Smooth muscle cell of the brain vasculature (primary cell): ENCODE measurements around the gene UBN1.
A peak's percentile ranks its signal among the peaks of the same experiment; 100 is the strongest.
"Not testable (repeated sequence)": the region's sequence is repeated elsewhere in the genome, so short reads cannot be mapped to it uniquely, and the experiment has no call there.

Source experiments
- DNase-seq: peaks from one replicate; pipeline ENCODE4 v3.0.0-alpha.2; 2012; ENCODE audit warnings: low read depth, low spot score

The UBN1 gene

GRCh38 chr16:4909825-4910224, 62.5 kb downstream of the UBN1 start:
- DNase-seq, result no peak

- DNase-seq, result no peak
Measured at GRCh38 chr16:4910828-4911227, 63.5 kb downstream of the UBN1 start.

DNA sequence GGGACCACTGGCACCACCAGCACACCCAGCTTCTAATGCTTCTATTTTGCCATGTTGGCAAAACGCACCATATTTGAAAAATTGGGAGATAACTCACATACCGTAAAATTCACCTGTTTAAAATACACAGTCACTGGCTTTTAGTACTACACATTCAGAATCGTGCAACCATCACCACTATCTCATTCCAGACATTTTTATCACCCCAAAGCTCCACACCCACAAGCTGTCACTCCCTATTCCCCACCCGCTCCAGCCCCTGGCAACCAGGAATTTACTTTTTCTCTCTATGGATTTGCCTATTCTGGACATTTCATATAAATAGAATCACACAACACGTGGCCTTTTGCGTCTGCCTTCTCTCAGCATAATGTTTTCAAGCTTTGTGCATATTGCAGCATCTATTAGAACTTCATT, 64.7 kb downstream of the UBN1 start:
- DNase-seq, result no peak

DNA sequence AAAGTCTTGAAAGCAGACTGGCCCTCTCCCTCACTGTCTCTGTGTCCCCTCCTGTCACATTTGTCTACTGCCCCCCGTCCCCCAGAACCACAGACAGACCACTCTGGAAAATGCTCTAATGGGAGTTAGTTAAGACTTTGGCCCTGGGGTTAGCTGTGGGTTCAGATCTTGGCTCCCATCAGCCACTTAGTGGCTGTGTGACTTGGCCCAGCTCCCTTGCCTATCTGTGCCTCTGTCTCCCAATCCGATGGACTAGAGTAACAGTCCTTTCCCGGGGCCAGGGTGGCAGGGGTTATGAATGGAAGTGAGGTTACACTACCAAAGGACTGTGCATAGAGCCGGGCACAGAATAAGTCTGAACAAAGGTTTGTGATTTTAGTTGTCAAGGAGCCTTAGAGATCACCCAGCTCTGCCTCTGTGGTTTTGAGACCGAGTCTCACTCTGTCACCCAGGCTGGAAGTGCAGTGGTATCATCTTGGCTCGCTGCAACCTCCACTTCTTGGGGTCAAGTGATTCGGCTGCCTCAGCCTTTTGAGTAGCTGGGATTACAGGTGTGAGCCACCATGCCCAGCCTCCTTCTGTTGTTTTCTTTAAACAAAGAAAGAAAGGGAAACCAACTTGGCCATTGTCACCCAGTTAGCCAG, 66.0 kb downstream of the UBN1 start:
- DNase-seq, result no peak

DNA sequence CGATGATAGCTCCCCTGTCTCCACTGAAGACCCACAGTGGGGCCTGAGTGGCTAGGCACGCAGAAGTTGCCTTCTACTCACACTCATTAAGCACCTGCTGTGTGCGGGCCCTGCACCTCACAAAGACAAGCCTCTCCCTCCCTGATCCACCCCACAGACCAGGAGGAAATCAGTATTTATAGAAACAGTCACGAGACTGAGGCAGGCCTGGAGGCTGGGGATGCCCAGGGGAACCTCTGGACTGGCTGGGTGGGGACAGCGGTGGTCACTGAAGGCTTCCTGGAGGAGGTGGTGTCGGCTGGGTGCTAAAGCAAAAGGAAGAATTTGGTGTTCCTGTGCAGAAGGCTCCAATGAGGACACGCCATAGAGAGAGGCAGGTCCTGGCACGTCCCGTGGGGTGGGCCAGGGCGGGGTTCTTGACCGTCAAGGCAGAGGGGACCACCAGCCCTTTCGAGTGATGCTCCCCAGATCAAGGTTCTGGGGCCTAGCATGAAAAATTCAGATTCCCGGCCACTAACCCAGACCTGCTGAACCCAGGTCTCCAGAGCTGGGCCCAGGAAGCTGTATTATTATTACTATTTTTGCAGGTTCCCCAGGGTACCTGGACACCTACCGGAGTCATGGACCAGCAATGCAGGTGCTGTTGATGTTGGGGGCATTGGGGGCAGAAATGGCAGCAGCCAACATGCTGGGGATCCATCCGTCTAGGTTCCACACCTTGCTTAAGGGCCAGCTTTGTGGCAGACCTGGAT, 66.7 kb downstream of the UBN1 start:
- no peak for DNase-seq

DNA sequence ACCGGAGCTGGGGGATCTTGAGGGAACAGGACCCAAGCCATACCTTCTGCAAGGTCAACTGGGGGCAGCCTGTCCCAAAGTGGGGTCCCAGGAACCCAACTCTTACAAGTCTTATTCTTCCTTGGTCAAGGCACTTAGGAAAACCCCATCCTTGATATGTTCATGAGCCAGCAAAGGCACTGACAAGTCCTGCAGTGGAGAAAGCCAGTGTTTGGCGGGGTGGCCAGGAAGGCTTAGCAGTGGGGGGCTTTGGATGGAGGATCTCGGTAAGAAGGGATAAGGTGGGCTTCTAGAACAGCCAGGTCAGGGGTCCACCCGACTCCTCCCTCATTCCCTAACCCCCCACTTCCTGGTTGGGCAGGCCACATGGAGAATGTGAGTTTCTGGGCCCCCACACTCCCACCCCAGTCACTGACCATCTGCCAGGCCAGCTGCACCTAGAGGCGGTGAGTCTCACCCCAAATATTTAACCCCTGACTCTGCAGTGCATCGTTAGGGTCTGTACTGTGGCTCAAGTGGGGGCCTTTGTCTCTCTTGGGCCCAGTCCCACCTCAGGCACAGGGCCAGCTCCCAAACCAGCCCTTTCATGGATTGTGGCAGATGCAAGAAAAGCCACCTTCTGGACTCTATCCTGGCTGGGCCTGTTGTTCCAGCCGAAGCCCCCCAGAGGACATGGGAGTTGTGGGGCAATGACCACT, 67.4 kb downstream of the UBN1 start:
- DNase-seq, result no peak

GRCh38 chr16:4915226-4915761, 68.0 kb downstream of the UBN1 start:
- peak; percentile 82 for DNase-seq

DNA sequence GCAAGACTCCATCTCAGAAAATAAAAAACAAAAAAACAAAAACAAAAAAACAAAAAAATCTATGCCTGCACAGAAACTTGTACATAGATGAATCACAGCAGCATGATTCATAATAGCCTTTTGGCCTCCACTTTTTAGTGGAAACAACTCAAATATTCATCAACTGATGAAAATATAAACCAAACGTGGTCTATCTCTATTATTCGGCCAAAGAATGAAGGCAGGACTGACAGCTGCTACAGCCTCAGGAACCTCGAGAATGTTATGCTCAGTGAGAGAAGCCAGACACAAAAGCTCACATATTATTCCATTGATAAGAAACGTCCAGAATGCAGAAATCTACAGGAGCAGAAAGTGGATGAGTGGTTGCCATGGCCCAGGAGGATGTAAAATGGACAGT, 69.8 kb downstream of the UBN1 start:
- no peak for DNase-seq

DNA sequence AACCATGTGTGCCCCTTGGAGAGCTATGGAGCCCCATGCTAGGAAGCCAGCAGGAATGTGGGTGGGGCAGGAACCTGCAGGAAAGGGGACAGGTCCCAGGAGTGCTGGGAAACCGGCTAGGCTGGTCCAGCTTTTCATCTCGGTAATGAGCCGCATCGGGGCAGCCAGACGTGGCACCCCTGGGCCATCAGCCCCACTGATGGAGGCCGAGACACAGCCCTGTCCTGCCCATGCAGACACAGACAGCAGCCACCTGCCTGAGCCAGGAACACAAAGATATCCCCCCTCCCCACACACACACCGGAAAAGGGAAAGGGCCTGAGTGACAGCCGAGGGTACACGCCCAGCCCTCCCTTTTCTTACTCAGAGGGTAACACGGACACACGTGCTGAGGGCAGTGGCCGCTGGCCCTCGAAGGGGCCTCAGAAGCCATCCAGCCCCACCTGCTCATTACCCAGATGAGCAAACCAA, 71.5 kb downstream of the UBN1 start:
- DNase-seq, result no peak

DNA sequence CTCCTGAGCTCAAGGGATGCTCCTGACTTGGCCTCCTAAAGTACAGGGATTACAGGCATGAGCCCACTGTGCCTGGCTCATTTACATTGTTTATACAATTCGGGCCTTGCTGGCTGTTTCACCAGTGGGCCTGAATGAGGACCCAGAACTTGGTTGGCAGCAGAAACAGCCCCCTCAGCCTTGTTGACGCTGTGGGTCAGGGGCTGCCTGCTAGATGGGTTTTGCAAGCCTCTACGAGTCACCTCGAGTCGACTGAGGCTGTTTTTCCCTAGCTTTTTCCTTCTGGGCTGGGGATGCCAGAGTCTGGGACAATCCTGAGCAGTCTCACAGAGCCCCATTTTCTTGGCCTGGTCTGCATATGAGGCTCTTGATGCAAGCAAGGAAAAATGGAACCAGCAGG, 73.5 kb downstream of the UBN1 start:
- DNase-seq, result no peak

DNA sequence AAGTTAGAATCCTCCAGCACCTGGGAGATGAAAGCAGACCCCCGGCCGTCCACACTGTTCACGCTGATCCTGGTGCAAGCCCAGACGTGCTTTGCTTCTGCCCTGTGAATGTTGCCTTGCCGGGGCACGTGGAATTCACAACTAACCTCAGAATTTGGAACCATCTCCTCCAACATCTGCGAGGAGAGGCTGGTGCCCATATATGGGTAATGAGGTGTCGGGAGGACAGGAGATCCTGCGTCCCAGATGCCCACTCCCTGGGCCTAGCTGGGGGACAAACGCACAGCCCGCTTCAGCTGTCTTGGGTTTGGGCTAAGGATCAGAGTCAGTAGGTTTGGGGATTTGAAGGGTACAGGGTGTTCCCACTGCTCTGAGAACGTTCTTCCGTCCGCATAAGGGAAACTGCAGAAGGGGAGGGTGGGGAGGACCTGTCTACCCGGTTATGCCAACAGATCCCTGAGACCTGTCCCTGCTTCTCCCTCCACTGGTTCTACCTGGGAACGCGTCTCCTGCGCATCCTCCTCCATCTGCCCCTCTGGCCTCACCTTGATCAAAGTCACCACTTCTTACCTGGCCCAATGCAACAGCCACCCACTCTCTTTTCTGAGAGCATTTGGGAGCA, 75.6 kb downstream of the UBN1 start:
- DNase-seq, result no peak

DNA sequence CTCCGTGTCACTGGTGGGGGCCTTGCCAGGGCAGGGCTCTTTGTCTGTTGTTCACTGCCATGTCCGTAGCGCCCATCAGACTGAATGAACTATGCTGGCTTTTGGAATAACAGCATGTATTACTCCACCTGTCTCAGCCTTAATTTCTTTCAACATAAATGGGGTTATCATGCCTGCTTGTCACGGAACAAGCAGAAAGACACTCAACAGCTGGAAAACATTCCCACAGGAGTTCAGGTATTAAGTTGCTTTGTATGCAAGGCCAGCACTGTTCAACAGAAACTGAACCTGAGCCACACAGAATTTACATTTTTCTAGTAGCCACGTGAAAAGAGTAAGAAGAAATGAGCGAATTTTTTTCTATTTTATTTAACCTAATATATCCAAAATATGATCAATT, 76.6 kb downstream of the UBN1 start:
- DNase-seq, result no peak

GRCh38 chr16:4924593-4925292, 77.5 kb downstream of the UBN1 start:
- DNase-seq, result no peak

DNA sequence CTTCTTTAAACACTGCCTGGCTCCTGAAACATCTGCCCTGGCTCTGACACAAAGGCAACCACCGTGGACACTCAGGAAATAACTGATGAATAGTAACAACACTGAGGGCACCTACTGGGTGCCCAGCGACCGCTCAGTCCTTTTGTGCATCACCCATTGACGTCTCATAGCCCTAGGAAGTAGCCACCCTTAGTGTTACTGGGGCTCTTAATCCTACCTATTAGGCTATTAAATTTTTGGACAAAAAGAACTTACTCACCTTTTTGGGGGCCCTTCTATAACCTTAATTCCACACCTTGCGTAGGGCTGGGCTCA, 78.0 kb downstream of the UBN1 start:
- no peak for DNase-seq

- no peak for DNase-seq
Measured at GRCh38 chr16:4925791-4926190, 78.5 kb downstream of the UBN1 start.

GRCh38 chr16:4926928-4927327, 79.6 kb downstream of the UBN1 start:
- DNase-seq, result no peak

DNA sequence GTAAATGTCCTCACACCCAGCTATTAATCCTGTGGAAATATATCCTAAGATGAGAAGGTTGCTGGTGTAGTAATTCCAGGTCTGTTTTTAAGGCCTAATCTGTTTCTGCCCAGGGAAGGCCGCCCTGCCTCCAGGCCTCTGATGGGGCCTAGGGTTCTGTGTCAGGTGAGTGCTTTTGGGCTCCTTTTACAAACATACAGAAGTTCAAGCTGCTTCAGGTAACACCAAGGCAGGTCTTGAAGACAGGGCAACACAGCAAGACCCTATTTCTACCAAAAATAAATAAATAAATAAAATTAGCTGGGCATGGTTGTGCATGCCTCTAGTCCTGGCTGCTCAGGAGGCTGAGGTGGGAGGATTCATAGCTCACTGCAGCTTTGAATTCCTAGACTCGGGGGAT, 80.4 kb downstream of the UBN1 start:
- DNase-seq, result no peak

DNA sequence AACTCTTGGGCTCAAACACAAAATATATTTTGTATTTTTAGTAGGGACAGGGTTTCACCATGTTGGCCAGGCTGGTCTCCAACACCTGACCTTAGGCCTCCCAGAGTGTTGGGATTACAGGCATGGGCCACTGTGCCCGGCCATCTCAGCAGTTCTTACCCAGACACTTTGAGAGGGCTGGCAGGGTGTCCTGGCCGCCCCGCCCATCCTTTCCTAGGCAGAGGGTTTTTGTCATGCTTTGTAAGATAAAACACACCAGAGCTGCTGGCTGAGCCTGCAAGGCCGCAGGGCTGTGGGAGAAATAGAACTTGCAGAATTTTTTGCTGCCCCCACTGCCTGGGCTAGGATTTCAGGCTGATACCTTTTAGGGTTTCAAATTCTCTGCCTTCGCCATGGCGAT, 80.9 kb downstream of the UBN1 start:
- no peak for DNase-seq

- not testable (repeated sequence) for DNase-seq
Measured at GRCh38 chr16:4929619-4930018, 82.3 kb downstream of the UBN1 start.

DNA sequence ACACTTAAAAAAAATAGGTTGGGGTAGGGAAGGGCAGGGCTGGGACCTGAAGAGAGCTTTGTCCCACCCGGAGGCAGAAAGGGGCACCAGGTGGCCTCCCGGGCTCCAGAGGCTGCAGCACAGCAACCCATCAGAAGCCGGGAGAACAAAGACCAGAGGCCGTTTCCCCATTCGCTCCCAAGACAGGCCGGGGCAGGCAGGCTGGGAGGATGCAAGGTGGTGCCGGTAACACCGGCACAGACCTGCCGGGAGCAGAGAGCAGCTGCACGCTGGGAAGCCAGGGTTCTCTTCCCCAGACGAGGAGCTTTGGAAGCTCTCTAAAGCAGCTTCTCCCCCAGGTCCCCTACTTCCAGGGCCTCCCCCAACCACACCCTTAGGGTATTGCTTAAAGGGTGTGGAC, 84.1 kb downstream of the UBN1 start:
- DNase-seq, result no peak
